GM21619 (cell line): ENCODE results near the gene SLC25A23.
"Not testable (repeated sequence)": the region's sequence is repeated elsewhere in the genome, so short reads cannot be mapped to it uniquely, and the experiment has no call there.

ENCODE experiments used
- ATAC-seq: cut with Tn5 transposase; IDR thresholded peaks from one replicate; pipeline ENCODE4 v1.9.1; 2021; ENCODE audit not compliant: unreplicated experiment

SLC25A23 gene

DNA sequence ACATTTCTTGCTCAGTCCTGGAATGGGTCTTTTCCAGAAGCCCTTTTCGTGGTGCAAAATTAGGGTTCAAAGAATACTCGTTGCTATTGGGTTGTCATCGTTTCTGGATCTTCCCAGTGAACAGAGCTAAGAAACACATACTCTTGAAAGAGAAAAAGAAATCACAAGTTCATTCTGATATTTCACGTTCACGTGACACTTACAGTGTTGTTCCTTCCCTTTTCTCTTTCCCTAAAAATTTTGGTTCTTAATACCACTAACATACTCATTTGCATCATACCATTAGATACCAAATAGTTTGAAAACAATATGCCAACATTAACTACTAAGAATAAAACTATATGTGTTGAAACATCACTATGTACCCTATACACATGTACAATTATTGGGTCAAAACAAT is 53.2 kb downstream of the SLC25A23 start:
- ATAC-seq = no peak

DNA sequence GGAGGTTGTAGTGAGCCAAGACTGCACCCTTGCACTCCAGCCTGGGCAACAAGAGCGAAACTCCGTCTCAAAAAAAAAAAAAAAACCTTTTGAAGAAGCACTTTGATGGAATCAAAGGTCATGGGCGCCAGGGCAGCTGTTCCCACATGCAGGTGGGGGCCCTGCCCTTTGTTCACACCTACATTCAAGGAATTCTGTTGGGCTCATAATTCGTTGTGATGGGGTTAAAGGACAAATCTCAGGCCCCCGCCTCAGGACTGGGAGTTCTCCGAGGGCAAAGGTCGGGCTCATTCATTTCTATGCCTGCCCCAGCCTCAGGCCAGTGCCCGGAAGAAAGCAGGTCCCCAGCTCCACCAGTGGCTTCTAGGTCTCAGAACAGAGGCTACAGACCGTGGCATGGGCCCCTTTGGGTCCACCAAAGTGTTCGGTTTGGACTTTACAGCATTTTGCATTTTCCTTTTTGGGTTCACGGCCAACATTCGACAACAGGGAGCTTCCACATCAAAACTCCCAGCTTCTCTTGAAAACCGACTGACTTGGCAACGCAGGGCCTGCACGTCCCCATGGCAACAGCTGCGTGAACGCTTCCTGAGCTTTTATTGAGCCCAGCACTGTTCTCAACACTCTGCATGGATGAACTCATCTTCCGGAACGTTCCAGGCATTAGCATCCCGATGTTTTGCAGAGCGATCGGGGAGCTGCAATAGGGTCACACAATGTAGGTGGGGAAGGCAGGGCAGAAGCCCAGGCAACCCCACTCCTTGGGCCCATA is 56.6 kb downstream of the SLC25A23 start:
- no peak for ATAC-seq

DNA sequence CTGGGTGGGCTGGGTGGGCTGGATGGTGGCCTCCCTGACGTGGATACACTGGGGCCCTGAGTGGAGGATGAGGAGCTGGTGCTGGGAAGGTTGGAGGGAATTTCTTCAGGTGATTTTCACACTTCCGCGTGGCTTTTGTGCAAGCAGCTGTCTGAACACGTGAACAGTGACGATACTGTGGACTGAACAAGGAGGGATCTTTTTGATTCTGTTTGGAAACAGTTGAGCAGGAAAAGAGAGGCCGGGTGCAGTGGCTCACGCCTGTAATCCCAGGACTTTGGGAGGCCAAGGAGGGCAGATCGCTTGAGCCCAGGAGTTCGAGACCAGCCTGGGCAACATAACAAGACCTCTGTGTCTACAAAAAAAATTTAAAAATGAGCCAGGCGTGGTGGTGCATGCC is 57.5 kb downstream of the SLC25A23 start:
- no peak for ATAC-seq

GRCh38 chr19:6400062-6400944 is 59.3 kb downstream of the SLC25A23 start:
- ATAC-seq = not testable (repeated sequence)

DNA sequence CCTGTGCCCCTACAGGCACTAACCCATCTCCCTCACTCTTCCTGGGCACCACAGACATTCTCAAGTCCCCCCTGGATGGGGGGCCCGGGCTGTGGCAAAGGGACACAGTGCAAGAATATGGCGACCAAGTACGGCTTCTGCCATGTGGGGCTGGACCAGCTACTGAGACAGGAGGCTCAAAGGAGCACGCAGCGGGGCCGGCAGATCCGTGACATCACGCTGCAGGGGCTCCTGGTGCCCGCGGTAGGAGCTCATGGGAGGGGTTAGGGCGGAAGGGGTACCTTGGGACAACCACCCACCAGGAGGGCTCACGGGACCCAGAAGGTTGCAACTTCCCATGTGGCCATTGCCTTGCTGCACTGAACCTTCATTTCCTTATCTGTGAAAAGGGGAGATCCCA is 63.3 kb downstream of the SLC25A23 start:
- no peak for ATAC-seq

DNA sequence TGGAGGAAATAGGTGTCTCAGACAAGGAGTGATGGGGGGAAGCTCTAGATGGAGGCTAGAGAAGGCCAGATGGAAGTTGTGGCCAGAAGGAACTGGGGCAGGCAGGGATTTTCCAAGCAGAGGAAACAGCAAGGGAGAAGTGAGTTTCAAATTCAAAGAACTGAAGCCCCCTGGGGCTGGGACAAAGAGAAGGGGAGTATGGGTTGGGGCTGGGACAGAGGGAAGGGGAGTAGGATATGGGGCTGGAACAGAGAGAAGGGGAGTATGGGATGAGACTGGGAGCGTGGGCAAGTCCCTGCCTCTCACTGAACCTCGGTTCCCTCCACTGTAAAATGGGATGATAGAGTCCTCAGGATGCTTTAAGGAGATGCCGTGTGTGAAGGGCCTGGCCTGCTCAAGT is 64.8 kb downstream of the SLC25A23 start:
- no peak for ATAC-seq

- ATAC-seq = no peak
Observed at GRCh38 chr19:6393983-6394412, 65.6 kb downstream of the SLC25A23 start.

DNA sequence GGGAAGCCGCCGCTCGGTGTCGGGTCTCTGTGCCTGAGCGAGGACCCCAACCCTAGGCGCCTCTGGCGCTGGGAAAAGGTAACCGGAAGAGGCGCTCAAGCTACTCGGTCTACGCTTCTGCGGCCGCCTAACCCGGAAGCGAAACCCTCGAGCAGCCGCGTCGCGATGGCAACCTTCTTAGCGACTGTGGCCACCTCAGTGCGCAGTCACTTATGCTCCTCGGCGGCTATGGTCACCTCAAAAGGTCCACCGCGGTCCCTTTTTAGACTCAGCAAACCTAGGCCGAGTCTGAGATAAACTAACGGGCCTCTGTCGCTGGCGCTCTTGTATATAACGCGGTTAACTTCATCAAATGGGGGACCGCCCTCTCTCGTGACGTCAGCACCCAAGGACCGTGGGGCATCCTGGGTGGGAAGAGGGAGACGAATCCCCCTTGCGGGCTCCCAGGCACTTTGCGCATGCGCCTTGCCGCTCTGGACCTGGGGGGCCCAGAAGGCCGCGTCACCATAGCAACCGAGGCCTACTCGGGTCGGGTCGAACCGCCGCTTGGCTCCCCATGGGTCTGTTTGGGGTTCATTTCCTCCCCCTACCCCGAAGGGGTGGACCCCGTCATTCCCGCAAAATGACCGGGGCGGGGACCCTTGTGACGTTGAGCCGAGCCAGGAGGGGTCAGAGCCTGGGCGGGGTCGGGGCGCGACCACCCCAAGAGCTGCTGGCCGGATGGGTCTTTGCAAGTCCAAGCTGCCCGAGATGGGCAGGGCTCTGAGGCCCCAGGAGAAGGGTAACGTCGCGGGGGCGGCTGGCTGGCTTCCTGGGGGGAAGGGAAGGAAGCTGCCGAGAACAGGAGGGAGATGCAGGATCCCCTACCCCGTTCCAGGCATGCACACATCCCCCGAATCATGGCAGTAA is 66.3 kb downstream of the SLC25A23 start, which contains the start of gene GTF2F1:
Gene GTF2F1, minus strand, starts transcription at position 91 of the 909 bp plus-strand sequence. CDS start 169 bp downstream, outside the sequence.
- peak; percentile 79 for ATAC-seq

DNA sequence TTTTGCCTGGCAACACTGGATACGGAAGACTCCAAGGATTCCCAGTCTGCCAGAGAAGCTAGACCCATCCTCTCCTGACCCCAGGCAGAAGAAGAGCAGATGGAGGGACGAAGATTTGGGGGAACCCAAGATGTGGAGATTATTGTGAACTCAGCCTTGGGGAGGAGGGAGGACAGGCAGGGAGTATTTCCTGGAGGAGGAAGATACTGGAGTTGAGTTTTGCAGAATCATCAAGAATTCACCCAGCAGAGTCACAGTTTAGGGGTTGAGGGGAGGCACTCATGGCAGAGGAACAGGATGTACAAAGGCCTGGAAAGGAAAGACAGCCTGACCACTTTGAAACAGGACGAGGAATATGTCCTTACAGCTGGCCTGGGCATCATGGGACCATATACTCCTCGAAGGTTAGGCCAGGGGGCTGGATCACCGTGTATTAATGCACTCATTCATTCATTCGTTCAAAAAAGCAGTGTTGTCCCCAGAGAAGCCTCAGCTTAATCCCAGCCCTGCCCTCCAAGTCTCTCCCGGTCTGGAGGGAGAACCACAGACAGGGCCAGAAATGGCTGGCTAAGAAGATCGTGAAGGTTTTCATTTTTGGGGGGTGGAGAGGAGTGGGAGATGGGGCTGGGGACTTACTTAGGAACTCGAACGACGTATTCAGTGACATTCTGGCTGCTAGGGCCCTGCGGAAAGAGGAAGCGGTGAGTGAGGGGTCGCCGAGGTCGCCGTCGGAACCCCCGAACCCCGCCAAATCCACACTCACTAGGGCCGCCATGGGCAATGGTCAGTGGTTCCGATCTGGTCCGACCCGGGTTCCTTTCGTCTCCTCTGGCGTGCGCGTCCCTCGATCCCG is 67.1 kb downstream of the SLC25A23 start:
- no peak for ATAC-seq
